Measurements from ENCODE around the gene ZNF442.
"Not testable (repeated sequence)": the region's sequence is repeated elsewhere in the genome, so short reads cannot be mapped to it uniquely, and the experiment has no call there.

ZNF442 gene

GRCh38 chr19:12365236-12366162 is at the start of gene ZNF442:
Gene ZNF442, minus strand, starts transcription at chr19:12365683. Its CDS starts 2,052 bp downstream, at chr19:12363631.
- FAIRE-seq = no peak

GRCh38 chr19:12411893-12412292 is 46.4 kb upstream of the ZNF442 start:
- no peak for FAIRE-seq

GRCh38 chr19:12400633-12401502 is 35.4 kb upstream of the ZNF442 start, which contains the start of gene ZNF799:
Gene ZNF799, minus strand, starts transcription at chr19:12401271. Its CDS starts 201 bp downstream, at chr19:12401070.
- no peak for FAIRE-seq

- not testable (repeated sequence) for FAIRE-seq
These were observed 34.6 kb upstream of the ZNF442 start for GRCh38 chr19:12399901-12400632.

GRCh38 chr19:12391148-12391547 is 25.7 kb upstream of the ZNF442 start:
- not testable (repeated sequence) for FAIRE-seq

- not testable (repeated sequence) for FAIRE-seq
These were observed 20.9 kb upstream of the ZNF442 start for GRCh38 chr19:12386365-12386764.

GRCh38 chr19:12380444-12380737 is 14.9 kb upstream of the ZNF442 start:
- no peak for FAIRE-seq

GRCh38 chr19:12379732-12380443 is 14.4 kb upstream of the ZNF442 start:
- no peak for FAIRE-seq

GRCh38 chr19:12374026-12374425 is 8.5 kb upstream of the ZNF442 start:
- FAIRE-seq = no peak

- FAIRE-seq = no peak
These were observed 870 bp downstream of the ZNF442 start for GRCh38 chr19:12364391-12365235.

- not testable (repeated sequence) for FAIRE-seq
These were observed 3.2 kb downstream of the ZNF442 start for GRCh38 chr19:12362236-12362635.

- FAIRE-seq = no peak
These were observed 12.1 kb downstream of the ZNF442 start for GRCh38 chr19:12353375-12353774.

- FAIRE-seq = no peak
These were observed 14.6 kb downstream of the ZNF442 start for GRCh38 chr19:12350890-12351197.

GRCh38 chr19:12350185-12350889 is 15.1 kb downstream of the ZNF442 start:
- no peak for FAIRE-seq

GRCh38 chr19:12346896-12347295 is 18.6 kb downstream of the ZNF442 start:
- no peak for FAIRE-seq

- FAIRE-seq = no peak
These were observed 20.3 kb downstream of the ZNF442 start for GRCh38 chr19:12345197-12345596.

- no peak for FAIRE-seq
These were observed 32.0 kb downstream of the ZNF442 start, which contains the start of gene ZNF563 for GRCh38 chr19:12333162-12334159. Gene ZNF563, minus strand, starts transcription at chr19:12333633. Its CDS starts 151 bp downstream, at chr19:12333482.

GRCh38 chr19:12331211-12331941 is 34.1 kb downstream of the ZNF442 start:
- no peak for FAIRE-seq
